ENCODE measurements around the gene LAMA2. TPM values are rescaled to one million over a fixed set of nuclear protein-coding genes. Genes with fewer than 3 reads are reported as not detected.

LAMA2 gene
- total RNA-seq, 5 donors from 2014 or later (not counting 1 experiment from before 2014, with no cell fraction given), result 0.30 to 0.62 (median 0.45) TPM

DNA sequence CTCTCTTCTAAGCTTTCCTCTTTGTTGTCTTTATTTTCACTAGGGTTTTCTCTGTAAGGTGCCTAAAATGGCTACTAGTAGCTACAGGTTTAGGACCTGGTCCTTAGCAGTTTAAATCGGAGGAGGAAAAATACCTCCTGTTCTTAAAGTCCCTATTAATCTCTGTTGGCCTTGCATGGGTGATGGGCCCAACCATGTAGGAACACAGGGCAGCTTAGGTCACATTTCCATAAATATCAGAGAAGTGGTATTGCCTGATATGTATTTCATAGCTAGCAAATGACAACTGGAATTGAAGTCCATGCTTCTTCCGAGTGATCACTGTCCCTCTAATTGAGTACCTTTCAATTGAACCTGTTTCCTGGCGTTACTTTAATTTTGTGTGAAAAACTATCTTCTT lies 70.0 kb downstream of the LAMA2 start:
- no peak overlapping the region for H3K27ac Mint-ChIP-seq
- H3K4me1 ChIP-seq (ENCODE audit: control insufficient read depth in 1 of 2, extremely low read depth in 1 of 2, insufficient read depth in 2 of 2, low read length in 2 of 2), result no peaks in the 10 kb centered on the region

GRCh38 chr6:128954308-128955043 lies 71.5 kb downstream of the LAMA2 start:
- Mint-ChIP-seq H3K27ac (no peak overlapping the region), H3K27me3 (no peaks in the 10 kb centered on the region), H3K4me3 (no peak overlapping the region), H3K36me3 (no peaks in the 10 kb centered on the region), H3K4me1 (no peaks in the 10 kb centered on the region), H3K9me3 (no peaks in the 10 kb centered on the region)
- no peaks in the 10 kb centered on the region for H3K4me1 ChIP-seq (ENCODE audit: control insufficient read depth in 1 of 2, extremely low read depth in 1 of 2, insufficient read depth in 2 of 2, low read length in 2 of 2)
- no peaks in the 10 kb centered on the region for H3K9me3 ChIP-seq
- CTCF ChIA-PET, result interaction anchor here in 1 of 2 donors (1.0 kb wide), 1 partner anchor 9 kb away, joined by 3 read pairs; no protein-coding TSS in a partner anchor
- no peaks in the 10 kb centered on the region for H3K36me3 ChIP-seq (ENCODE audit: control insufficient read depth in 2 of 2, extremely low read depth in 1 of 2, insufficient read depth in 1 of 2, low read length in 1 of 2)
- H3K27ac ChIP-seq (ENCODE audit: low read length), result no peak overlapping the region
- DNase-seq (no peak), ATAC-seq (replicated peaks in 1 of 4) (no peak)
- POLR2A ChIA-PET, result no interaction called here
- H3K27me3 ChIP-seq (replicated peaks in 1 of 2; ENCODE audit: control insufficient read depth in 2 of 2, extremely low read depth in 1 of 2, insufficient read depth in 2 of 2, low read length in 1 of 2), result no peaks in the 10 kb centered on the region
- no CpG with 5 or more reads among the region's 1 CpG for WGBS (ENCODE audit: insufficient coverage)
- H3K4me3 ChIP-seq (ENCODE audit: control insufficient read depth in 1 of 2, extremely low read depth in 1 of 2, low read length in 1 of 2), result no peak overlapping the region

More for the DNA sequence above, 70.0 kb downstream of the LAMA2 start:
- ChIA-PET POLR2A (no interaction called here), CTCF (no interaction called here)
- H3K9me3 Mint-ChIP-seq, result peaks cover 0 to 1% (median 0%) of the 10 kb centered on the region in 3 donors
- H3K27me3 ChIP-seq (replicated peaks in 1 of 2; ENCODE audit: control insufficient read depth in 2 of 2, extremely low read depth in 1 of 2, insufficient read depth in 2 of 2, low read length in 1 of 2), result no peaks in the 10 kb centered on the region
- no peaks in the 10 kb centered on the region for H3K9me3 ChIP-seq
- H3K4me1 Mint-ChIP-seq, result no peaks in the 10 kb centered on the region
- H3K36me3 ChIP-seq (ENCODE audit: control insufficient read depth in 2 of 2, extremely low read depth in 1 of 2, insufficient read depth in 1 of 2, low read length in 1 of 2), result no peaks in the 10 kb centered on the region
- ATAC-seq (replicated peaks in 1 of 4) (no peak), DNase-seq (no peak)
- H3K27ac ChIP-seq (ENCODE audit: low read length), result no peak overlapping the region
- no CpG with 5 or more reads among the region's 3 CpGs for WGBS (ENCODE audit: insufficient coverage)
- H3K4me3 Mint-ChIP-seq, result no peak overlapping the region
- no peaks in the 10 kb centered on the region for H3K36me3 Mint-ChIP-seq
- no peak overlapping the region for H3K4me3 ChIP-seq (ENCODE audit: control insufficient read depth in 1 of 2, extremely low read depth in 1 of 2, low read length in 1 of 2)
- peaks cover 0 to 1% of the 10 kb centered on the region in 2 donors for H3K27me3 Mint-ChIP-seq

- H3K4me1 Mint-ChIP-seq, result no peaks in the 10 kb centered on the region
- ATAC-seq (replicated peaks in 1 of 4) (no peak), DNase-seq (no peak)
- Histone ChIP-seq H3K9me3 (no peaks in the 10 kb centered on the region), H3K27ac (ENCODE audit: low read length) (no peak overlapping the region), H3K27me3 (replicated peaks in 1 of 2; ENCODE audit: control insufficient read depth in 2 of 2, extremely low read depth in 1 of 2, insufficient read depth in 2 of 2, low read length in 1 of 2) (no peaks in the 10 kb centered on the region), H3K36me3 (ENCODE audit: control insufficient read depth in 2 of 2, extremely low read depth in 1 of 2, insufficient read depth in 1 of 2, low read length in 1 of 2) (no peaks in the 10 kb centered on the region), H3K4me3 (ENCODE audit: control insufficient read depth in 1 of 2, extremely low read depth in 1 of 2, low read length in 1 of 2) (no peak overlapping the region), H3K4me1 (ENCODE audit: control insufficient read depth in 1 of 2, extremely low read depth in 1 of 2, insufficient read depth in 2 of 2, low read length in 2 of 2) (no peaks in the 10 kb centered on the region)
- ChIA-PET POLR2A (no interaction called here), CTCF (no interaction called here)
- peaks cover 0 to 4% of the 10 kb centered on the region in 2 donors for H3K27me3 Mint-ChIP-seq
- no CpG with 5 or more reads among the region's 2 CpGs for WGBS (ENCODE audit: insufficient coverage)
- no peaks in the 10 kb centered on the region for H3K9me3 Mint-ChIP-seq
- H3K27ac Mint-ChIP-seq, result no peak overlapping the region
- H3K36me3 Mint-ChIP-seq, result no peaks in the 10 kb centered on the region
- H3K4me3 Mint-ChIP-seq, result no peak overlapping the region
Measured at GRCh38 chr6:128963561-128963960, 80.6 kb downstream of the LAMA2 start.

DNA sequence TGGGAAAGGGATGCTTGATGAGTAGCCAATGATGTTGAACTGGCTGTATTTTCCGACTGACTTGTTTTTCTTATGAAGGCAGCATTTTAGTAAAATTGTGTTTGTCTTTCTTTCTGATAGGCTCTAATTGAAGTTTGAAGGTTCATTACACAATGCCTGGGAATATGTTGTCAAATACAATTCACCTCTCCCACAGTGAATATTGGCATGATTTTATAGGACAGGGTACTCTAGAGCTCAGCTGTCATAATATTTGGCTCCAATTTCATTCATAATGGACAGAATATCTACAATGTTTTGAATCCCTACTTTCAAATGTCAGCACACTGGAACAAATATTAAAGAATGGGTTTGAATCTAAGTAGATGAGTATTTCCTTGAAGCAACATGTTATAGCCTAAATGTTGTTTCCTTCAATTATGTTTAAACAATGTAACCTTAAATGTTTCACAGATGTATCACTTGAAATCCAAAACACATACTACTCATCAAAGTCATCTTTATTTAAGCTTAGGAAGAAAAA lies 81.4 kb downstream of the LAMA2 start:
- Histone ChIP-seq H3K9me3 (no peaks in the 10 kb centered on the region), H3K4me3 (ENCODE audit: control insufficient read depth in 1 of 2, extremely low read depth in 1 of 2, low read length in 1 of 2) (no peak overlapping the region), H3K36me3 (ENCODE audit: control insufficient read depth in 2 of 2, extremely low read depth in 1 of 2, insufficient read depth in 1 of 2, low read length in 1 of 2) (no peaks in the 10 kb centered on the region), H3K4me1 (ENCODE audit: control insufficient read depth in 1 of 2, extremely low read depth in 1 of 2, insufficient read depth in 2 of 2, low read length in 2 of 2) (no peaks in the 10 kb centered on the region), H3K27ac (ENCODE audit: low read length) (no peak overlapping the region), H3K27me3 (replicated peaks in 1 of 2; ENCODE audit: control insufficient read depth in 2 of 2, extremely low read depth in 1 of 2, insufficient read depth in 2 of 2, low read length in 1 of 2) (no peaks in the 10 kb centered on the region)
- H3K27ac Mint-ChIP-seq, result no peak overlapping the region
- H3K9me3 Mint-ChIP-seq, result no peaks in the 10 kb centered on the region
- H3K4me3 Mint-ChIP-seq, result no peak overlapping the region
- ATAC-seq (replicated peaks in 1 of 4) (no peak), DNase-seq (no peak)
- ChIA-PET POLR2A (no interaction called here), CTCF (no interaction called here)
- peaks cover 0 to 4% of the 10 kb centered on the region in 2 donors for H3K27me3 Mint-ChIP-seq
- no peaks in the 10 kb centered on the region for H3K4me1 Mint-ChIP-seq
- no peaks in the 10 kb centered on the region for H3K36me3 Mint-ChIP-seq
- WGBS (ENCODE audit: insufficient coverage), result 80% methylated on average over 1 of the region's 1 CpG

GRCh38 chr6:128964771-128965170 lies 81.8 kb downstream of the LAMA2 start:
- ATAC-seq (replicated peaks in 1 of 4) (no peak), DNase-seq (no peak)
- no peaks in the 10 kb centered on the region for H3K36me3 ChIP-seq (ENCODE audit: control insufficient read depth in 2 of 2, extremely low read depth in 1 of 2, insufficient read depth in 1 of 2, low read length in 1 of 2)
- no peaks in the 10 kb centered on the region for H3K4me1 ChIP-seq (ENCODE audit: control insufficient read depth in 1 of 2, extremely low read depth in 1 of 2, insufficient read depth in 2 of 2, low read length in 2 of 2)
- H3K9me3 ChIP-seq, result no peaks in the 10 kb centered on the region
- H3K27me3 ChIP-seq (replicated peaks in 1 of 2; ENCODE audit: control insufficient read depth in 2 of 2, extremely low read depth in 1 of 2, insufficient read depth in 2 of 2, low read length in 1 of 2), result no peaks in the 10 kb centered on the region
- H3K4me1 Mint-ChIP-seq, result no peaks in the 10 kb centered on the region
- H3K27ac ChIP-seq (ENCODE audit: low read length), result no peak overlapping the region
- H3K36me3 Mint-ChIP-seq, result no peaks in the 10 kb centered on the region
- CTCF ChIA-PET, result no interaction called here
- no peak overlapping the region for H3K4me3 ChIP-seq (ENCODE audit: control insufficient read depth in 1 of 2, extremely low read depth in 1 of 2, low read length in 1 of 2)
- H3K27ac Mint-ChIP-seq, result no peak overlapping the region
- peaks cover 0 to 4% of the 10 kb centered on the region in 2 donors for H3K27me3 Mint-ChIP-seq
- POLR2A ChIA-PET, result interaction anchor here in 1 of 2 donors (1.1 kb wide), 1 partner anchor 401 kb away, joined by 4 read pairs; no protein-coding TSS in a partner anchor
- H3K4me3 Mint-ChIP-seq, result no peak overlapping the region
- no peaks in the 10 kb centered on the region for H3K9me3 Mint-ChIP-seq

DNA sequence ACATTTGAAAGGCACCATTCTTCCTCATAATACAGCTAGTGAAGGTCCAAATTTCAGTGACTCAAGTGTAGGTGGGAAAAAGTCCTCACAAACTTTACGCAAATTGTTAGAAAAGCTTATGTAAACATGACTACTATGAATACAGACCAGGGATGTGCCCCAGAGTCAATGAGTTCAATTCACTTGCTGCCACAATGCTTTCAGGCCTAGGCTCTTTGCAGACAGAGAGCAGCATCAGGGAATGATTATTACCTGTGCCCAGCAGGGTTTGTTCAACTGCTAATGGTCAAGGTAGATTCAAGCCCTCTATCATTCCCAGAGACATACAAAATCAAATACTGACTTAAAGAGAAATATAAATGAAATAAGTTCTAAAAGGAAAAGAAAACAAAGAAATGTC lies 84.0 kb downstream of the LAMA2 start:
- Histone ChIP-seq H3K27me3 (replicated peaks in 1 of 2; ENCODE audit: control insufficient read depth in 2 of 2, extremely low read depth in 1 of 2, insufficient read depth in 2 of 2, low read length in 1 of 2) (no peaks in the 10 kb centered on the region), H3K36me3 (ENCODE audit: control insufficient read depth in 2 of 2, extremely low read depth in 1 of 2, insufficient read depth in 1 of 2, low read length in 1 of 2) (no peaks in the 10 kb centered on the region), H3K4me3 (ENCODE audit: control insufficient read depth in 1 of 2, extremely low read depth in 1 of 2, low read length in 1 of 2) (no peak overlapping the region), H3K27ac (ENCODE audit: low read length) (no peak overlapping the region), H3K4me1 (ENCODE audit: control insufficient read depth in 1 of 2, extremely low read depth in 1 of 2, insufficient read depth in 2 of 2, low read length in 2 of 2) (no peaks in the 10 kb centered on the region), H3K9me3 (no peaks in the 10 kb centered on the region)
- CTCF ChIA-PET, result no interaction called here
- WGBS (ENCODE audit: insufficient coverage), result no CpG with 5 or more reads among the region's 1 CpG
- Mint-ChIP-seq H3K36me3 (no peaks in the 10 kb centered on the region), H3K4me1 (no peaks in the 10 kb centered on the region), H3K9me3 (no peaks in the 10 kb centered on the region), H3K4me3 (no peak overlapping the region), H3K27me3 (peaks cover 0 to 2% of the 10 kb centered on the region in 2 donors), H3K27ac (no peak overlapping the region)
- no peak for ATAC-seq (replicated peaks in 1 of 4)
- DNase-seq, result no peak
- POLR2A ChIA-PET, result no interaction called here

Data from T-cell (primary cell).